ENCODE results near the gene LASP1. TPM values are rescaled to one million over a fixed set of nuclear protein-coding genes. Genes with fewer than 3 reads are reported as not detected.
"Not testable (repeated sequence)": the region's sequence is repeated elsewhere in the genome, so short reads cannot be mapped to it uniquely, and the experiment has no call there.

LASP1 gene
- total RNA-seq, 4 donors from 2014 or later = 44.3 to 66.0 (median 51.9) TPM

- intact Hi-C loops (cut with DNase I) = no loop called here
- DNase-seq = no peak
- Histone ChIP-seq H3K36me3 (no peaks in the 10 kb centered on the region), H3K4me3 (no peak overlapping the region), H3K4me1 (peaks cover 8 to 39% (median 24%) of the 10 kb centered on the region in 3 donors), H3K27ac (peak overlapping the region in 3 of 4 donors; percentile 38 to 50 (median 49)), H3K9me3 (no peaks in the 10 kb centered on the region), H3K27me3 (no peaks in the 10 kb centered on the region)
- TF ChIP-seq POLR2A (IDR thresholded peaks at IDR 0.05) (no peak), CTCF (IDR thresholded peaks at IDR 0.05) (no peak)
- 66 to 77% methylated on average over 2 of the region's 2 CpGs for WGBS, 2 donors
Measured at GRCh38 chr17:38926293-38927070, 56.6 kb downstream of the LASP1 start.

DNA sequence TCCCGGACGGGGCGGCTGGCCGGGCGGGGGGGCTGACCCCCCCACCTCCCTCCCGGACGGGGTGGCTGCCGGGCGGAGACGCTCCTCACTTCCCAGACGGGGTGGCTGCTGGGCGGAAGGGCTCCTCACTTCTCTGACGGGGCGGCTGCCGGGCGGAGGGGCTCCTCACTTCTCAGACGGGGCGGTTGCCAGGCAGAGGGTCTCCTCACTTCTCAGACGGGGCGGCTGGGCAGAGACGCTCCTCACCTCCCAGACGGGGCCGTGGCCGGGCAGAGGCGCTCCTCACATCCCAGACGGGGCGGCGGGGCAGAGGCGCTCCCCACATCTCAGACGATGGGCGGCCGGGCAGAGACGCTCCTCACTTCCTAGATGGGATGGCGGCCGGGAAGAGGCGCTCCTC is 60.9 kb downstream of the LASP1 start:
- H3K27ac ChIP-seq; H3K36me3 ChIP-seq; intact Hi-C loops (cut with DNase I); H3K4me3 ChIP-seq; DNase-seq; H3K4me1 ChIP-seq; H3K9me3 ChIP-seq; H3K27me3 ChIP-seq: not testable (repeated sequence)
- WGBS, 2 donors = no CpG with 5 or more reads among the region's 36 CpGs

DNA sequence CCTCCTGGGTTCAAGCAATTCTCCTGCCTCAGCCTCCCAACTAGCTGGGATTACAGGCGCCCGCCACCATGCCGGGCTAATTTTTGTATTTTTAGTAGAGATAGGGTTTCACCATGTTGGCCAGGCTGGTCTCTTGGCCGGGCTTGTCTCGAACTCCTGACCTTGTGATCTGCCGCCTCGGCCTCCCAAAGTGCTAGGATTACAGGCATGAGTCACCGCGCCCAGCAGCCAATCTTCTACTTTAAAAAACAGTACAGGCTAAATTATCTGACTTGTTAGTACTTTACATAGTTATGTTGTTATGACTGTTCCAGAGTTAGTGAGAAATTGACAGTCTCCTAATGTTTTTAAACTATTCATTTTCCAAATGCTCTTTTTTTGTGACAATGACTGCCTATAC is 64.1 kb downstream of the LASP1 start:
- H3K9me3 ChIP-seq; H3K36me3 ChIP-seq; H3K4me3 ChIP-seq; H3K27me3 ChIP-seq; intact Hi-C loops (cut with DNase I); H3K27ac ChIP-seq; DNase-seq; H3K4me1 ChIP-seq: not testable (repeated sequence)
- 54 to 71% methylated on average over 9 of the region's 9 CpGs for WGBS, 2 donors

DNA sequence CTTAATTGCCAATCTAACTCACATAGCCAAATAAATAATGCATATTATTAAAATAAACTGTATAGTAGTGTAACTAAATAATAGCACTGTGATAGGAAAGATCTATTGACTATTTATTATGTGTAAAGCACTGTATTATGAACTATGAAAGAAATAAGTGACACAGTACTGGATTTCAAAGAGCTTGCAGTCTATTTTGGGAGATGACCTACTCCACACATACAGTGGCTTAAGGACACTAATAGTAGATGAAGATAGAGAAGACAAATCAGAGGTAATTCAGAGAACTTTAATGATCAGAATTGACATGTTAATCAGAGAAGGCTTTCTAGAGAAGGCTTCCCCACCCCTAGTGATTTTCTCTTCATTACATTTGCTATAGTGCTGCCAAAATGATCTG is 70.1 kb downstream of the LASP1 start:
- Histone ChIP-seq H3K4me3 (no peak overlapping the region), H3K4me1 (no peaks in the 10 kb centered on the region), H3K27ac (no peak overlapping the region), H3K27me3 (no peaks in the 10 kb centered on the region), H3K9me3 (no peaks in the 10 kb centered on the region), H3K36me3 (no peaks in the 10 kb centered on the region)
- DNase-seq = no peak
- TF ChIP-seq POLR2A (IDR thresholded peaks at IDR 0.05) (no peak), CTCF (IDR thresholded peaks at IDR 0.05) (no peak)
- intact Hi-C loops (cut with DNase I) = no loop called here

DNA sequence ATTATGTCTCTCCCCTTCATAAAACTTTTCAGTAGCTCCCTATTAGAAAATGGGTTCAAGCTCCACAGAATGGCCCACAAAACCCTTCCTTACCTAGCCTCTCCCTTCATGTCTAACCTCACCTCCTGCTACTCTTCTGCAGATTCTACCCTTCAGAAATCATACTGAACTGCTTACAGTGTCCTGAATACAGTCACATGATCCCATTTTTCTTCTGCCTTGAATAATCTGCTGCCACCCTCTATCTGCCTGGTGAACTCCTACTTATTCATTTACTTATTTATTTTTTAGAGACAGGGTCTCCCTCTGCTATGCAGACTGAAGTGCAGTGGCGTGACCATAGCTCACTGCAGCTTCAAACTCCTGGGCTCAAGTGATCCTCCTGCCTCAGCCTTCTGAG is 70.5 kb downstream of the LASP1 start:
- intact Hi-C loops (cut with DNase I) = no loop called here
- no peak for TF ChIP-seq POLR2A (IDR thresholded peaks at IDR 0.05)
- TF ChIP-seq CTCF (IDR thresholded peaks at IDR 0.05) = no peak
- no peak for DNase-seq
- Histone ChIP-seq H3K4me3 (no peak overlapping the region), H3K27ac (no peak overlapping the region), H3K36me3 (no peaks in the 10 kb centered on the region), H3K4me1 (no peaks in the 10 kb centered on the region), H3K9me3 (no peaks in the 10 kb centered on the region), H3K27me3 (no peaks in the 10 kb centered on the region)
- 89 to 100% methylated on average over 1 of the region's 1 CpG for WGBS, 2 donors

DNA sequence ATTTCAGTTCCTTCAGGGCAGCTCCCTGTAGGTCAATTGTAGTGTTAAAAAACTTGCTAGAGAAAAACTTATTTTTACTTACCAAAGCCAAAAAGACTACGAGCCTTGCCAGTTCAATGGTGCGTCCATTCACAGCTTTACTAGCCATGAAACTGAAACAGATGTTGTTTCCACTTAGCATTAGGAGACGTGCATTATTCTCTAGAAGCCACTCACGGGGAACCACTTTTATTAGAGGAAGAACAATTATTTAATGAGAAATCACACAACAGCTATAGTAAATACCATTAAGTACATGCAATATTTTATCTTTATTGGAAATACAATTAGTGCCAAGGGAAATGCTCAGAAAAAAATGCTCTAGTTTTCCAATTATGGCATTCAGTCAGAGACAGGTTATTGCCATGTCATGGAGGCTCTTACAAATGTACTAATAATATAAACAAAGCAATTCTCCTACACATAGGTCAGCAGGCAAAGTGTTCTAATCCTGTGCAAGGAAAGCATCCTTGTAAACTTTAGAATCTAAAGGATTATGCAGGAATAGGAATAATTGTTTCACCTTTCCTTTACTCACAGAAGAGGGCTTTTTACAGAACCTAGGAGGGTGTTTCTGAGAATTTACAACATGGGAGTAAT is 73.0 kb downstream of the LASP1 start:
- Histone ChIP-seq H3K4me1 (no peaks in the 10 kb centered on the region), H3K27ac (no peak overlapping the region), H3K4me3 (no peak overlapping the region), H3K36me3 (no peaks in the 10 kb centered on the region), H3K27me3 (no peaks in the 10 kb centered on the region), H3K9me3 (no peaks in the 10 kb centered on the region)
- 43 to 64% methylated on average over 4 of the region's 4 CpGs for WGBS, 2 donors
- intact Hi-C loops (cut with DNase I) = no loop called here
- DNase-seq = no peak
- TF ChIP-seq CTCF (IDR thresholded peaks at IDR 0.05) = no peak
- TF ChIP-seq POLR2A (IDR thresholded peaks at IDR 0.05) = no peak

All from esophagus squamous epithelium (tissue), 5 donors.